HAP-1 (cell line): ENCODE results near the gene OR10J5.
"Not testable (repeated sequence)": the region's sequence is repeated elsewhere in the genome, so short reads cannot be mapped to it uniquely, and the experiment has no call there.

Experiments used
- DNase-seq, 2 experiments: peaks; one replicate each; pipeline ENCODE4 v3.0.0-alpha.2; 2016 to 2020; ENCODE audit warnings: low spot score in 2 of 2
- H3K27me3 ChIP-seq: fragments of 250-450 bp; sonication (Bioruptor Pico); 2 replicates; pipeline ENCODE4 v1.5.1; 2020; ENCODE audit warnings: low read depth, mild to moderate bottlenecking, moderate library complexity
- H3K36me3 ChIP-seq: fragments of 250-450 bp; sonication (Bioruptor Pico); replicated peaks from 2 replicates; pipeline ENCODE4 v1.5.1; 2020; ENCODE audit warnings: mild to moderate bottlenecking
- H3K4me1 ChIP-seq: fragments of 250-450 bp; sonication (Bioruptor Pico); 2 replicates; pipeline ENCODE4 v1.5.1; 2020; ENCODE audit warnings: mild to moderate bottlenecking
- H3K4me3 ChIP-seq: fragments of 250-450 bp; sonication (Bioruptor Pico); 2 replicates; pipeline ENCODE4 v1.5.1; 2020; ENCODE audit warnings: mild to moderate bottlenecking, moderate library complexity
- H3K9me3 ChIP-seq: fragments of 250-450 bp; sonication (Bioruptor Pico); 2 replicates; pipeline ENCODE4 v1.5.1; 2020; ENCODE audit warnings: mild to moderate bottlenecking, moderate library complexity
- in situ Hi-C: fragments of 300-500 bp; cut with MboI; formaldehyde crosslinking; loops from 3 replicates; pipeline ENCODE4 v1.14.3; 2020; ENCODE audit warnings: low sequenced_read_pairs, inconsistent platforms, mixed read lengths

The OR10J5 gene

DNA sequence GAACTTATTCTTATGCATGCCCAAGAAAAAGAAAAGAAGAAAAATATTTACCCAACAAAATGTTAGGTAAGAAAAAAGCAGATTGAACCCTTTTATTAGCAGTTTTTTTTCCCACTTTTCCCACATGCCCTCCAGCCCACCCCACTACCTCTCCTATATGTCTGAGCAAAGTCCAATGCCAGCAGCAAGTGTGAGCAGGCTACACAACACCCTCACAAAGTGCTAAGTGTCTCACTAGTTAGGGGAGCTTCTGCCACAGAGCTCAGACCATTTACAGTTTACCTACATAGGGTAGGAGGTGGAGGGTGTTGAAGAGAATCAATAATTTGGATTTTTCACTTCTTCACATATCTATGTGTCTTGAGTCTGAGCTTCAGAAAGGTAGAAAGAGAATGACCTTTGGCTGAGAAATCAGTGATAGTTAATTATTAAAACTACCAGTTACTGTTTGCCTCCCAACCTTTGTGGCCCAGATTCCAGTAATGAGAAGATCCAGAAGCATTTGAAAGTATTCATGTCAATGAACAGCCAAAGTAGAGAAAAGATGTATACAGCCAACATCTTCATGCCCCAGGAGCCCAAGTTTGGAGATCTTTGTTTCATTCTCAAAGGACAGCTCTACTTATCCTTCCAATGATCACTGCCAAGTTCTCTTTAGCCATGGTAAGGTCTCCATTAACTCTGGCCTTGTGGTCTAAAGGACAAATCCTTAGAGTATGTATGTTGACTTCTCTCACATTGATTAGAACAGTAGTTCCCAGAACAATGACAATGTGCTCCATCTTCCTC is 26.2 kb downstream of the OR10J5 start:
- no peaks in the 10 kb centered on the region for H3K27me3 ChIP-seq
- no peak overlapping the region for H3K4me3 ChIP-seq
- no peak for DNase-seq
- no peaks in the 10 kb centered on the region for H3K9me3 ChIP-seq
- in situ Hi-C loops = no loop called here
- no peaks in the 10 kb centered on the region for H3K36me3 ChIP-seq
- no peaks in the 10 kb centered on the region for H3K4me1 ChIP-seq

DNA sequence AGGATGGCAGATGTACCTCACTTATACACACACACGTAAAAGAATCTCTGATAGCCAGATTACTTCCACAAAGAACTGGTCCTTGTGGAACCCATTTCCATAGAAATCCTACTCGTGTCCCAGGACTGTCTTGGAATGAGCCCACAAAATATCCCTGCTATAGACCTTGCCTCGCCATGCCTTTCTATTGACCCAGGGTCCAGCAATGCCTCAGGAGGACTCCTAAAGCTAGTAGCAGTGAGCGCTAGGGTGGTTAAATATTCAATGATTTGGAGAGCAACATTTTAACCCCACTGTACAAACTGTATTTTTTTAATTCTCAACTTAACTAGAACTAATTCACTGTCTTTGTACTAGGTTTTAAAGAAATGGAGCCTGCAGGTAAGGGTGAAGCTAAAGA is 26.9 kb downstream of the OR10J5 start:
- H3K27me3 ChIP-seq = no peaks in the 10 kb centered on the region
- no peak for DNase-seq
- no peaks in the 10 kb centered on the region for H3K36me3 ChIP-seq
- H3K9me3 ChIP-seq = no peaks in the 10 kb centered on the region
- H3K4me1 ChIP-seq = no peaks in the 10 kb centered on the region
- in situ Hi-C loops = no loop called here
- H3K4me3 ChIP-seq = no peak overlapping the region

DNA sequence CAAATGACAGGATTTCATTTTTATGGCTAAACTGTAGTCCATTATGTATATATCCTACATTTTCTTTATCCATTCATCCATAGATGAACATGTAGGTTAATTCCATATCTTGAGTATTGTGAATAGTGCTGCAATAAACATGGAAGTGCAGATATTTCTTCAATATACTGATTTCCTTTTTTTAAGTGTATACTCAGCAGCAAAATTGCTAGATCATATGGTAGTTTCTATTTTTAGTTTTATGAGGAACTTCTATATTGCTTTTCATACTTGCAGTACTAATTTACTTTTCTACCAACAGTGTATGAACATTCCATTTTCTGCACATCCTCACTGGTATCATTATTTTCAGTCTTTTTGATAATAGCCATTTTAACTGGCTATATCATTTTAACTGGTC is 30.1 kb downstream of the OR10J5 start:
- Histone ChIP-seq H3K4me1 (no peaks in the 10 kb centered on the region), H3K4me3 (no peak overlapping the region), H3K36me3 (no peaks in the 10 kb centered on the region), H3K27me3 (no peaks in the 10 kb centered on the region), H3K9me3 (no peaks in the 10 kb centered on the region)
- in situ Hi-C loops = no loop called here
- DNase-seq = no peak

DNA sequence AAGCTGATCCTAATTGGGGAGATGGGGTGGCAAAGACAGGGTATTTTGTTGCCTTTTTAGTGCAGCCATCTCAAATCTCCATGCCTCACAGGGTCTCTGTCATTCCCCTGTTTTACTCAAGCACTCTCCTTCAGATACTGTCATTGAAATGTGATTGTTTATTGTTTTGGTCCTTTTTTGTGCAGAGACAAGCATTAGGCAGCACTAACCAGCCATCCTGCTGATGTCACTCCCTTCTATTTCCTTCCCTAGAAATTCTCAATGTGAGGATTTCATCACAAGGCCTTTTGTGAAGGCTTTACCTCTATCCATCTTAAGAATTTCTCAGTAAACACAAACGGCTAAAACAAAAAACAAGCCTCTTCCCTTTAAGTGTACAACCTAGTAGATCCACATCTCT is 34.7 kb downstream of the OR10J5 start:
- Histone ChIP-seq H3K36me3 (no peaks in the 10 kb centered on the region), H3K9me3 (no peaks in the 10 kb centered on the region), H3K4me1 (no peaks in the 10 kb centered on the region), H3K27me3 (no peaks in the 10 kb centered on the region), H3K4me3 (no peak overlapping the region)
- in situ Hi-C loops = no loop called here
- no peak for DNase-seq

DNA sequence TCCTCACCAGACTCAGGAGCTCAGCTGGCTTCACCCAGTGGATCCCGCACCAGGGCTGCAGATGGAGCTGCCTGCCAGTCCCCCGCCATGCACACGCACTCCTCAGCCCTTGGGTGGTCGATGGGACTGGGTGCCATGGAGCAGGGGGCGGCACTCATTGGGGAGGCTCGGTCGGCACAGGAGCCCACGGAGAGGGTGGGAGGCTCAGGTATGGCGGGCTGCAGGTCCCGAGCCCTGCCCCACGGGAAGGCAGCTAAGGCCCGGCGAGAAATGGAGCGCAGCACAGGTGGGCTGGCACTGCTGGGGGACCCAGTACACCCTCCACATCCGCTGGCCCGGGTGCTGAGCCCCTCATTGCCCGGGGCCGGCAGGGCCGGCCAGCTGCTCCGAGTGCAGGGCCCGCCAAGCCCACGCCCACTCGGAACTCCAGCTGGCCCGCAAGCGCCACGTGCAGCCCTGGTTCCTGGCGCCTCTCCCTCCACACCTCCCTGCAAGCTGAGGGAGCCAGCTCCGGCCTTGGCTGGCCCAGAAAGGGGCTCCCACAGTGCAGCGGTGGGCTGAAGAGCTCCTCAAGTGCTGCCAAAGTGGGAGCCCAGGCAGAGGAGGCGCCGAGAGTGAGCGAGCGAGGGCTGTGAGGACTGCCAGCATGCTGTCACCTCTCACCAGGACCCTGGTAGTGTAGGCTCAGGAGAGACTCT is 41.1 kb downstream of the OR10J5 start:
- H3K27me3 ChIP-seq, H3K36me3 ChIP-seq, H3K9me3 ChIP-seq, in situ Hi-C loops, DNase-seq, H3K4me3 ChIP-seq, H3K4me1 ChIP-seq: not testable (repeated sequence)

DNA sequence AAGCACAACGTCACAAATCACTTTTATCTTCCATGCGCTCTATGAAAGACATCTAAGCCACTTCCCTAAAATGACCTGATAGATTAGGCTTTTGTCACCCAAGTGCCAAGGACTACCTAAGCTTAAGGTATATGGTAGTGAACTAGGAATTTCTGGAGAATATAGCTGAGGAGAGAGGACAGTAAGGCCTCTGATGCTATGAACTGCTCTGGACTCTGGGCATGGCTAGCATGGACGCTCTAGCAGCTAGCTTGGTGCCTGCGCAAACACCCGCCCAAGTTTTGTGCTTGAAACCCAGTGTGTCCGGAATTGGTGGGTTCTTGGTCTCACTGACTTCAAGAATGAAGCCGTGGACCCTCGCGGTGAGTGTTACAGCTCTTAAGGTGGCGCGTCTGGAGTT is 42.5 kb downstream of the OR10J5 start:
- Histone ChIP-seq H3K27me3 (no peaks in the 10 kb centered on the region), H3K4me3 (no peak overlapping the region), H3K4me1 (no peaks in the 10 kb centered on the region), H3K36me3 (no peaks in the 10 kb centered on the region), H3K9me3 (no peaks in the 10 kb centered on the region)
- in situ Hi-C loops = no loop called here
- no peak for DNase-seq

DNA sequence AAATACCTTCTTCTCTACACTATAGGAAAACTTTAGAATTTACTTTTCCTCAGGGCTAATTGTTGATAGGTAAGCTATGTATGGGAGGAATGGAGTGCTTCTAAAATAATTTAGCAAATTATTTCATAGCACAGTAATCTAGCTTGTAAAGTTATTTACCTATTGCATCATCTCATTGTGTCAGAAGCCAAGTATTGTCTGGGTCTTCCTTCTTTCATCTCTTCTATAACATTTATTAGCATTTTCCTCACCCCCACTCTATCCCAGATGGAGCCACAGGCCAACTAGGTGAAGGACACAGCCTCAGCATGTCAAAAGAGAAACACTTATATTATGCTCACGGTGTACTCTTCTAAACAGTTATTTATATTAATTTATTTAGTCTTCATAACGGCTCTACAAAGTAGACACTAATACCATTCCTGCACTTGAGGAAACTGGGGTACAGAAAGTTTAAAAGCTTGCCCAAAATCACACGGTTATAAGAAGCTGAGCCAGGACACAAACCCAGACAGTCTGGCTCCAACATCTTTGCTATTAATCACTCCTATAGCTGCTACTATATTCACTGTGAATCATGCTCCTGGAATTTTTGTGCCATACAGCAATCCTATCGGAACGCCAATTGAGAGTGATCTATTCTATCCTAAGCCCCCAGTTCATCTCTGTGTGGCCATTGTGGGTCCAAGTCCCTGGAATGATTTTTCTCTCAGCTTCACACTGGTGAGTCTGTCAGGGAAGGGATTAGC is 43.1 kb downstream of the OR10J5 start:
- no peaks in the 10 kb centered on the region for H3K27me3 ChIP-seq
- in situ Hi-C loops = no loop called here
- no peak for DNase-seq
- H3K4me3 ChIP-seq = no peak overlapping the region
- no peaks in the 10 kb centered on the region for H3K36me3 ChIP-seq
- no peaks in the 10 kb centered on the region for H3K9me3 ChIP-seq
- no peaks in the 10 kb centered on the region for H3K4me1 ChIP-seq
